Measurements from ENCODE around the gene SNRNP40.
"Not testable (repeated sequence)": the region's sequence is repeated elsewhere in the genome, so short reads cannot be mapped to it uniquely, and the experiment has no call there.

The SNRNP40 gene

DNA sequence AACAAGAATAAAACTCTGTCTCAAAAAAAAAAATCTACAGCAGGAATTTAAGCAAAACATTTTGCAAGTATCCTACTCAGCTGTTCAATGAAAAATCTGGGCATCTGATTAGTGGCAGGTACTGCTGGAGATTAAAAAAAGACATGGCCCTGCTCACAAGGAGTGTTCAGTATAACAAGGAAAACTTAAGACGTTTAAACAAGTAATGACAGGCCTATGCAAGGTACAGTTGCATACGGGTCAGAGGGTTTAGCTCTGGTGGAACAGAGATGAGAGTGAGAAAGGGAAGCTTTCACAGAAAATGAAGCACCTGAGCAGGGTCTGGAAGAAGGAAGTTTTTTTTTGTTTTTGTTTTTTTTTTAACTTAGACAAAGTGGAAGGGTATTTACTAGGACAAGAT, 23.0 kb downstream of the SNRNP40 start:
- DNase-seq = no peak

DNA sequence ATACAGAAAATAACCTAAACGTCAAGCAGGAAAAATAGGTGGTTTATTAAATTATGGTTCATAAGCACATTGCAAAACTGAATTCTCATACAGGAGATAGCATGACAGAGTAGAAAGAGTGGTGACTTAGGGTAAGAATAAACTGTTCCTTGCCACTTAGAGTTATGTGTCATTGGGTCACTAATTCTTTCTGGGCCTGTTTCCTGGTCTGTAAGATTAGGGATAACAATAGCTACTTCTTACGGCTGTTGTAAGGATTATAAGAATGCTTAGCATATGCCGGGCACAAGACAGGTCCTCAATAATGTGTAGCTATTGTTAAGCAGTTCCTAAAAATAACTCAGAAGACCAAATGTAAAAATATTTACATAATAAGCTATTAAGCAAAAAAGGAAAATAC, 24.2 kb downstream of the SNRNP40 start:
- no peak for DNase-seq

DNA sequence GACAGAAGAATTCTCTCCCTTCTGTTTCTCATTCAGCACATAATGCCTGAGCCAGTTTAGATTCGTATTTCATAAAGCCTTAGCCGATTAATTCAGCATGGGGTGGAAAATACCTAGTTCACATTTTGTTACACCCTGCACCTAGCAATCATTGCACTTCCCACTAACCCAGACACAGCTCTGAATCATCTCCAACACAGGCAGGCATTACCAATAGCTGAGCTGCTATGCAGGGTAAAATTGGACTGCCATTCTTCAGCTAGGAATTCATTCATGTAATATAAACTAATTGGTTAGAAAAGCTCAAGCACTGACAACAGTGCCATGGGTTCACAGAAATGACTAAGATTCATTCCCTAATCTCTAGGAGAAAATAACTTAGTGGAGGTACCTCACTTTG, 30.0 kb downstream of the SNRNP40 start:
- DNase-seq = no peak

DNA sequence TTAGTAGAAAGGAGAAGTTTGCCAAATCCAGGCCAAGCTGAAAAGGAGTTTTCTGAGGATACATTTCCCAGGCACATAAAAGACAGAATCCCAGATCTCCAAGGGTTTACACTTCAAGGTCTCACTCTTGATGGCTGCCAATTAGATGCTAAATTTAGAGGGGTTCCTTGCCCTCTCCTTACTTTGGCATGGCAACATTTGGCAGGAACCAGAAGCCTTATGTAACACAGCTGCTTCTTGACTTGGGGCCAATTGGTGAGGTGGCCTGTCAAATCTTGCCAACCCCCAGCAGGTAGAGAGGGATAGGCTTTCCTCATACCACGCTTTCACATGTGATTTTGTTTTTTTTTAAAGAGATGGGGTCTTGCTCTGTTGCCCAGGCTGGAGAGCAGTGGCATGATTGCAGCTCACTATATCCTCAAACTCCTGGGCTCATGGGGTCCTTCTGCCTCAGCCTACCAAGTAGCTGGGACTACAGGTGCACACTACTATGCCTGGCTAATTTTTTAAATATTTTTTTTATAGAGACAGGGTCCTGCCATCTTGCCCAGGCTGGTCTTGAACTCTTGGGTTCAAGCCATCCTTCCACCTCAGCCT, 31.7 kb downstream of the SNRNP40 start:
- no peak for DNase-seq

DNA sequence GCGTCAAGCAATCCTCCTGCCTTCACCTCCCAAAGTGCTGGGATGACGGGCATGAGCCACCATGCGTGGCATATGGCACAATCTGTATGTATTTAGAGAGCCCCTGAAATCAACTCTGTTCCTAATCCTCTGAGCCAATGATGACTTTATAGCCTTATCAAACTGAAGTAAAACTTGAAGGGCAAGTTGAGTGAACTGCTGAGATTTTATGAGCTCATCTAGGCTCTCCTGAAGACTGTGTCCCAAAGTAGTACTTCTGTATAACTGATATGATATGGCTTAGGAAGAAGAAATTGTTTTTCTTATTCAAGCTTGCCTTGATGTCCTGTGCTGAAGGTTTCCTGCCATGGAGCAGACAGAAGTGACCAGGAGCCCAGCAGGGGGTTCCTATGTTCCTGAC, 33.2 kb downstream of the SNRNP40 start:
- DNase-seq = no peak

DNA sequence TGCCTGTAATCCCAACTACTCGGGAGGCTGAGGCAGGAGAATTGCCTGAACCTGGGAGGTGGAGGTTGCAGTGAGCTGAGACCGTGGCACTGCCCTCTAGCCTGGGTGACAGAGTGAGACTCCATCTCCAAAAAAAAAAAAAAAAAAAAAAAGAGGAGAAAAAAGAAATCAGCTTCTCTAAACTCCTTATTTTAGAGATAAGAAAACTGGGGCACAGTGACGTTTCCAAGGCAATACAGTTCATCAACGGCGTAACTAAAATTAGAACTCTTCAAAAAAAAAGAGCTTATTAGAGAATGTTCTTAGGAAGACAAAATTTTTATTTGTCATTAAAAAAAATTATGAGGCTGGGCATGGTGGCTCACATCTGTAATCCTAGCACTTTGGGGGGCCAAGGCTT, 34.2 kb downstream of the SNRNP40 start:
- DNase-seq = not testable (repeated sequence)

DNA sequence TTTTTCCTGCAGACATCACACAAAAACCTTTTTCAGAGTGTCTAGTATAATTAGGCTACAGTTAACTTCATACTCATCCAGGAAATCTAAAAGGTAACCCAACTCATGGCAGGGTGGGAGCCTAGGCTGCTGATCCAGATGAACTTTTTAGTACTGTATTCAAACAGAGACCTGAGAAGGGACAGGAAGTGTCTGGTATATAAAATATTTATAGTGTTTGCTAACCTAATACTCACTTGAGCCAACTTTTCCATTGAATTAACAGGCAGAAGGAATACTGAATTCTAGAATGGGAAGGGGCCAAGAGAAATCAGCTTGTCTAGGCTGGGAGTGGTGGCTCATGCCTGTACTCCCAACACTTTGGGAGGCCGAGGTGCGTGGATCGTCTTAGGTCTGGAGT, 34.7 kb downstream of the SNRNP40 start:
- no peak for DNase-seq

DNA sequence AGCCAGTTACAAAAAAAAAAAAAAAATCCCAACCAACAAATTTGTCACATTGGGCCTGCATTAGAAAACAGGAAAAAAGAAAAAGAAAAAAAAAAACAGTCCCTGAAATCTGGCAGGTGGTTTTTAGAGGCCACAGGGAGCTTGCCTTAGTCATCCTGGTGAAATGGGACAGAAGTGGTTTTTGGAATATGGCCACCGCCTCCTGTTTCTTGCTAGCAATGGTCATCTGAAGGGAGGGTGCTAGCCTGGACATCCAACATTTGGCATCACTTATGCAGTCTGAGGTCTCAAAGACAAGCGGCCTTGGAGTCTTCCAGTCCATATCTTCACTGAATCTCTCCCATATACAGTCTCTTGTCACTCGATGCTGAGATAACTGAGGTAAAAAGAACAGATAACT, 36.8 kb downstream of the SNRNP40 start:
- no peak for DNase-seq

DNA sequence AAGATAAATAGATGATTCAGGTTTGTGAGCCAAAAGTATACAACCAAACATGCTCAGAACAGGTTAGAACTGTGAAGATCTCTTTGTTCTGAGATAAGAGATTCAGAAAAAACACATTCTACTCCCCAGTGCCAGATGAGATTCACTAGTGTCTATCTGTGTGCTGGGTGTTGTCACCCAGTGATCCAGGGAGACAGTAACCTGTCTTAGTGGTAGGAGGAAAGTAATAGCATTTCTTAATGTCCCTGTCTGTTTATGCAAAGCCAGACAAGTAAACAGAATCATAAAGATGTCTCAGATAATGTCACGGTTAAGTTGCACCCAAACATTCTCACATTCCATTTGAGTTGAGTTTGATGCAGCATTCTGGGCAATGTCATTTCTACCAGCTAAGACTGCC, 38.0 kb downstream of the SNRNP40 start:
- no peak for DNase-seq

DNA sequence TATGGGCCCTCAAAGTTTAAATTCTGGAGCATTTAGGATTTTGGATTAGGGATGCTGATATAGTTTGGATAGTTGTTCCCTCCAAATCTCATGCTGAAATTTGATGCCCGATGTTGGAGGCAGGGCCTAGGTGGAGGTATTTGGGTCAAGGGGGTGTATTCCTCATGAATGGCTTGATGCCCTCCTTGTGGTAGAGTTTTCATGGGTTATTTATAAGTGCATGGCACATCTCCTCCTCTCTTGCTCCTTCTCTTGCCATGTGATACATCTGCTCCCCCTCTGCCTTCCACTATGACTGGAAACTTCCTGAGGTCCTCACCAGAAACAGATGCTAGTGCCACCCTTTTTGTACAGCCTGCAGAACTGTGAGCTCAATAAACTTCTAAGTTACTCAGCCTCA, 39.4 kb downstream of the SNRNP40 start:
- no peak for DNase-seq

DNA sequence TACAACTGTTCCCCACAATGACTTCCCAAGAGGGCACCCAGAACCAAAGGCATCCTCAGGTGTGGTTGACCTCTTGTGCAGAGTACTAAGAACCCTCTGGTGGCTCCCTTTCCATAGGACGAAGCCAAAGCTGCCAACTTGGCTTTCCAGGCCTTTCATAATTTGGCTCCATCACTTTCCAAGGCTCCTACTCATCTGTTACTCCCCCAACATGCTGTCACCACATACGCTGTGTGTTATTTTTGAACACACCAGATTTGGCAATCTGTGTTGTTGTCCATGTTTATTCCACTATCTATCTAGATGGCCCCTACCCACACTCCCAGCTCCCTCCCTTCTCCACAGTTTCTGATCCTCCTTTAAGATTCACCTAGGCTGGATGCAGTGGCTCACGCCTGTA, 46.7 kb downstream of the SNRNP40 start:
- DNase-seq = no peak

DNA sequence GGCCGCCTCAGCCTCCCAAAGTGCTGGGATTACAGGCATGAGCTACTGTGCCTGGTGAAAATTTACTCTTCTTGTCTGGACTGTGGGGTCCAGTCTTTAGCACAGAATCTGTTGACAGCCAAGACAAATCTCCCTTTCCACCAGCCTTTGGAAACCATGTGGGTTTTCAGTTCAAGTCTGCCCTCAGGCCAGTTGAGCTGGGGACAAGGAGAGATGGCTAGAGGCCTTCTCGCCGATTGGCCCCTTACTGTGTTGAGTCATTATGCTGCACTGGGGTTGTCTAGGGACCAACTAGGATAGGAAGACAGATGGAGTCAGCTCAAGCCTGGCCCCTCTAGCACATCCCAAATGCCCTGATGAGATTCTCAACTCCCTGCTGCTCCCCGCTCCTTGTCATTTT, 48.3 kb downstream of the SNRNP40 start:
- DNase-seq = no peak

DNA sequence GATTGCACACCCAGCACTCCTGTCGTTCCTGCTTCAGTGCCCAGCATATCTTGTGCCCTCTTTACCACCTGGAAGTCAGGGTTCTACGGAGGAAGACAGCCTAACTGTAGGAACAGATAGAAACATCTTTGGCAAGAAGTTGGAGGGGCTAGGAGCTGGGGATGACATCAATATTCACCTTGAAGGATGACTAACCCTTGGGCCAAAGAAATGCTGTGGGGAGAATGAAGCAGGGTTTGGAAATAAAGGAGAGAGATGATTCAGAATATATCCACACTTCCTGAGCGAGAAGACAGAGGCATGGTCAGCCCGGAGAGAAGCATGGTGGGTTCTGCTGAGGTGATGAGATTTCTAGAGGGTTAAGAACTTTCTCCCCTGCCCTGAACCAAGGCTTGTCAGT, 52.3 kb downstream of the SNRNP40 start:
- no peak for DNase-seq

DNA sequence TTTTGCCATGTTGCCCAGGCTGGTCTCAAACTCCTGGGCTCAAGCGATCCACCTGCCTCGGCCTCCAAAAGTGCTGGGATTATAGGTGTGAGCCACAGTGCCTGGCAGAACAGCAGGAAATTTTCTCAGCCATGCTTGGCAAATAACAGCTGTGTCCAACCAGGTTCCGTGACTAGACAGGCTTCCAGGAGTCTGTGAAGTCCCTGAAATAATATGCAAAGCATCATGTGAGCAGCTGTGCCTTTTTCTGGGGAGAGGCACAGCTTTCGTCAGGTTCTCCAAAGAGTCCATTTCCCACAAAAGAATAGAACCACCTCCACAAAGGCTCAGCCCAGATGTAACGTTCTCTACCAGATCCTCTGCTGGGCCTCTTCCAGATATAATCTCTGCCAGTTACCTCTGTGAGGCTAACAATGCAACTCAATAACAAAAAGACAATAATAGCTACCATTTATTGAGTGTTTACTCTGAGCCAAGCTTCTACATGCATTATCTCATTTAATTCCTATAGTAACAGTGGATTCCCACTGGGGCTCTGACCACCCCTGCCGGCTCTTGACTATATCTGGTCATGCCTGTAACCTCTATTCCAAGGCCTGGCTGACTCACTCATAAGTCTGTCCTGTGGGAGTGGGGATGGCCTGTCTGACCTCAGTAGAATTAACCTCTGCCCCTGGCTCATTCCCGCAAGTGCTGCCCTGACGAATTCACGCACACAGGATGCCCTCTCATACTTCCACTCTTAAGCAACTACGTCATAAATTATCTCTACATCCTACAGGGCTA, 52.9 kb downstream of the SNRNP40 start:
- DNase-seq = no peak

DNA sequence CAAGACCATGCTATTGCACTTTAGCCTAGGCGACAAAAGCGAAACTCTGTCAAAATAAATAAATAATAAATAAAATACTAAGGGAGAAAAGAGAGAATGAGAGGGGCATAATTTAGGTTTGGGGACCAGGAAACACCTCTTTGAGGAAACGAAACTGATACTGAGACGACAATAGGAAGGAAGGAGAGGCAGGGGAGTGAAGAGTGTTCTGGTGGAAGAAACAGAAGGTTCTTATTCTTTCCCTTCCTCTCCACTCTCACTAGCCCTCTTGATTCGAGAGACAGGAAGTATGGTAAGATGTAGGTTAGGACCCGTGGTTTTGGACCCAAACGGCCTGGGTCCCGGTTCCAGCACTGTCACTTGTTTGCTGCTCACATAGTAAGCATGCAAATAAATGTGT, 55.3 kb downstream of the SNRNP40 start:
- no peak for DNase-seq

DNA sequence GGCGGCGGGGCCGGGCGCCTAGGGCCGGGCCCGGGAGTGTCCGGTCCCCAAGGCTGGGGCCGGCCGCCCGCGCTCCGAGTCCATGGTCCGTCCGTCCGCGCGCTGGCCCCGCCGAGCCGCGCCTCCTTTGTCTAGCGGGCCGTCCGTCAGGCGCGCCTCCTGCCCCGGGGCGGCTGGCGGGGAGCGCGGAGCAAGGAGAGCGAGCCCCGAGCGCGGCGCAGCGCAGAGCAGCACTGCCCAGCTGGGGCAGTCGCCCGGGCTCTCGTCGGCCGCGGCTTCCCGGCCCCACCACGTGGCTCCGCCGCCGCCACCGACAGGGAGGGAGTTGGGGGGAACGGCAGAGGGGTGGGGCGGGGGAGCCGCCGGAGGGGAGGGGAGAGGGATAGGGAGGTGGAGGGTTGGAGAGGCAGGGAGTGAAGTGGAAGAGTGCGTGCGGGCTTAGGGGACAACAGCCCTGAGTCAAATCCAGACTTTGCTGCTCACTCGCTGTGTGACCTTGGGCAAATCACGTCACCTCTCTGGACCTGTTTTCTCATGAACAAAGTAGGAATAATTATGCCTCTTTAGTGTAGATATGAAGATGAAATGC, 56.8 kb downstream of the SNRNP40 start, which contains the start of gene NKAIN1:
TSS of gene NKAIN1 (minus strand) at position 235 of the 589 bp plus-strand sequence. CDS start 340 bp downstream, outside the sequence.
- no peak for DNase-seq

DNA sequence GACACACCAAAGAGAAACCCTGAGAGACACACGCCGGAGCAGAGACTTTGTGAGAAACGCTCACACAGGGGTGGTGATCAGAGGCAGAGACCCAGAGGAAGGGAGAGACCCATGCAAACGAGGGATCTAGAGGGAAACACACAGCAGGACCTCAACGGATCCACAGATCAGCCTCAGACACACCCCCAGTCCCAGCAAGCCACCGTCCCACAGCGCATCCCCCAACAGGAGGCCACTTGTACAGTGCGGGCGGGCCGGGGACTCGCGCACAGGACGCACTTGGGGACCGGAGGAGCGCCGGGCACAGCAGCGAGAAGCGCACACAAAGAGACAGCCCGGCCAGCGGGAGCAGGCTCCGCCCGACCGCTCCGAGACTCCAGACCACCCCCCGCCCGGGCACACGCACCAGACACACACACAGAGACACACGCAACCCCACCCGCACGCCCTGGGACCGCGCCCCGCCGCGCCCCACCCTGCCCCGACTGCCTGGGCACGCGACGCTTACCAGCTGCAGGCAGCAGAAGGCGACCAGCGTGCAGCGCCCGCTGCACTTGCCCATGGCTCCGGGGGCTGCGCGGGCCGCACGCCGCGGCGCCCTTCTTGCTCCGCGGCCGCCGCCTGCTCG, 57.5 kb downstream of the SNRNP40 start:
- DNase-seq = no peak

DNA sequence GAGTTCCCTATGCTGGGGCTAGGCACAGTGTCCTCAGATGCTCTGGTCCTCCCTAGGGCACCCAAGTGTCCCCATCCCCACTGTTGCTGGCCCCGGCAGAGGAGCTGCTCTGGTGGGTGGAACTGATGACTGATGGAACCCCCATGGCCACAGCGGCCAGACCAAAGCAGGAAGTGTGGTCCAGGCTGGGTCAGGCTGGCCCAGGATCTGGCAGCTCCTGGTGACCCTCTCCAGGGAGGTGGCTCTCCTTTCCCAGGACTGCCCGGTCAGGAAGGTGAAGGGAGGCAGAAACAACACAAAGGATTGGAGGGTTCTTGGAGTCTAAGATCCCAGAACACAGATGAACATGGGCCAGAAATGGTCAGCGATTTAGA, 58.0 kb downstream of the SNRNP40 start:
- DNase-seq = no peak

DNA sequence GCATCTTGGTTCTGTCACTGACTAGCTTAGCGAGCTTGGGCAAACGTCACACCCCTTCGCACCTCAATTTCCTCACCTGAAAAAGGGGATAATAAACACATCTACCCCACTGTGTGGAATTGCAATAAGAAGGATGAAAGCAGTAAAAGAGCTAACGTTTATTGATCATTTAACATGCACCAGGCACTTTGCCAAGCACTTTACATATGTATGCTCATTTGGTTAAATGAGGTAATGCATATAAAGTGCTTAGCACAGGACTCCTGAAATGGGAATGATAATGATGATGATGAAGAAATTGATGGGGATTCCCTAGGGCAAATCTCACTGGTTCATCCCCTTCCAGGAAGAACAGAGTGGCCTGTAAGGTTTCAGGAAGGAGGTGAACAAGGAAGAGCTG, 61.7 kb downstream of the SNRNP40 start:
- DNase-seq = no peak

DNA sequence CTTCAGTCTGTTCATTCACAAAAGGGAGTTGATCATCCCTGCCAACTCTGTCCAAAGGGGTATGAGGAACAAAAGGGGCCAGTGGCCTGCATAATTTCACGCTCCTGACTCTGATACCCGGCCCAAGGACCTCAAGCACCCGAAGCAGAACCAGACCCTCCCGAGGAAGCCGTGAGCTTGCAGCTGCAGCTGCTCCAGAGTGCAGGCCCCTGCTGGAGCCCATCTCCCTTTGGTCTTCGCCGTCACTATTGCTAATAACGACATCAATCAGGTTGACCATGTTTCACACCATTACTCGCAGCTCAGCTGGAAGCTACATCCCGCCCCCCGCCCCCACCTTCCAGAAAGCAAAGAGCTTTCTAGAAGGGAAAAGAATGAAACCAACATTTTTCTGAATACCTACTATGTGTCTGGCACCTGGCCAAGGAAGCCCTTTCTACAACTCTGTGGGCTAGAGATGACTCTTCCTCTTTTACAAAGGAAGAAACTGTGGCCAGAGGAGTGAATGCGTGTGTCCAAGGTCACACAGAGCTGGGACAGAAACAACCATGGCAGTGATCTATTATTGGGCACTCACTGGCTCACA, 62.4 kb downstream of the SNRNP40 start:
- DNase-seq = no peak

DNA sequence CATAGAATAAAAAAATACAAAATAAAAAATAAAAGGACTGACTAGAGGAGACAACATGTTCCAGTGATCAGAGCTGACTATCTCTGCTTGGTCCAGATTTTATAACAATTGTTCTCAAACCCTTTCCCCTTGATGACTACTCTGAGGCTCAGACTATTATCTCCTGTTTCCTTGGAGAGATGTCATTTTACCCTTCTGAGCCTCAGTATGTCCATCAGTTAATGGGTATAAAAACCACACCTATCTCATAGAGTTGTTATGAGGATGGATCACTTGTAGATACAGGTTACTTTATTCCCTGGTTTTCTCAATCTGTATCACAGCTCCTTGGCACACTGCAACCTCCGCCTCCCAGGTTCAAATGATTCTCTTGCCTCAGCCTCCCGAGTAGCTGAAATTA, 63.9 kb downstream of the SNRNP40 start:
- DNase-seq = no peak

DNA sequence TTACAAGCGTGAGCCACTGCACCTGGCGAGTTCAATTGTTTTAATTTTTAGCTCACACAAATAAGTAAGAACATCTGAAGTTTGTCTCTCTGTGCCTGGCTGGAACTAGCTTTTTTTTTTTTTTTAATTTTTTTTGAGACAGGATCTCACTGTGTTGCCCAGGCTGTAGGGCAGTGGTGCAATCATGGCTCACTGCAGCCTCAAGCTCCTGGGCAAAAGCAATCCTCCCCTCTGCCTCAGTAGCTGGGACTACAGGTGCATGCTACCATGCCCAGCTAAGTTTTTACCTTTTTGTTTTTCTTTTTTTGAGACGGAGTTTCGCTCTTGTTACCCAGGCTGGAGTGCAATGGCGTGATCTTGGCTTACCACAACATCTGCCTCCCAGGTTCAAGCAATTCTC, 64.8 kb downstream of the SNRNP40 start:
- no peak for DNase-seq

DNA sequence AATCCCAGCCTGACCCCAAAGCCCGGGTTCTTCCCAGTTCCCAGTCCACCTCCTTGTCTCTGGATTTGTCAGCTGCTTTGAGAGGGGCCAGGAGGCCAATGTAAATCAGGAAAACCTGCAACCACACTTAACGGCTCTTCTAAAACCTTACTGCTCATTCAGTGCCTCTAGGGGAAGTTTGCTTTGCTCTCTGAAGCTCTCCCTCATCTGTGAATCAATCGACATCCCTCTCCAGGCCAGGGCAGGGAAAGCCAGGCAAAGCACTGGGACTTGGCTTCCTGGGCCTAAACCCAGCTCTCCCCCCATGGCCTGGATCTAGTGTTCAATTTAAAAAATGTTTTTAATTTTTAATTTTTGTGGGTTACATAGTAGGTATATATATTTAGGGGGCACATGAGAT, 66.2 kb downstream of the SNRNP40 start:
- no peak for DNase-seq

DNA sequence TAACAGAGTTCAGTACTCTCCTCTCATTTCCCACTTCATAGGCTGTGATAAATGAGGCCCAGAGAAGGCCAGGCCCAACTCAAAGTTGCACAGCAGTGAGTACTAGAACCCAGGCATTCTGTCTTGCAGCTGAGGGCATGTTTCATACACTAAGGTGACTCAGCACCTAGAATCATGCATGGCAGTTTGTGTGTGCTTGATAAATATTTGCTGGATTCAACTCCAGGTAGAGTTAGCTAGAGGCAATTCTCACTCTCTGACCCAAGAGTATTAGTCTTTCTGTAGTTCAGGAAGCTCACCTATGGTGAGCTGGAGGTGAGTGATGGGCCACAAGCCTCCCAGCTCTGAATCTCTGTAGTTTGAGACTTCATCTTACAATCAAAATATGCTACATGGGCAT, 67.6 kb downstream of the SNRNP40 start:
- DNase-seq = no peak
